SK-N-SH treated with all-trans-retinoic acid at 6 μM for 48 hours (cell line): ENCODE results near the gene PRSS33.

Experiments
- ARNTL ChIP-seq: fragments of 450-650 bp; formaldehyde crosslinking; IDR thresholded peaks from 2 replicates; pipeline ENCODE4 v1.5.0; 2020; ENCODE audit warnings: low read depth, mild to moderate bottlenecking, moderate library complexity, borderline replicate concordance
- BACH2 ChIP-seq: fragments of 250-450 bp; sonication (Bioruptor Pico); IDR thresholded peaks from 2 replicates; pipeline ENCODE4 v1.9.0; 2021; ENCODE audit warnings: mild to moderate bottlenecking, borderline replicate concordance
- CREB5 ChIP-seq: fragments of 250-450 bp; sonication (Bioruptor Pico); IDR thresholded peaks from 2 replicates; pipeline ENCODE4 v1.5.1; 2020; ENCODE audit warnings: low read depth, mild to moderate bottlenecking, moderate library complexity
- OSR1 ChIP-seq: fragments of 250-450 bp; sonication (Bioruptor Pico); IDR thresholded peaks from 2 replicates; pipeline ENCODE4 v1.8.0; 2022; ENCODE audit warnings: moderate library complexity, mild to moderate bottlenecking, inconsistent platforms
- PATZ1 ChIP-seq: fragments of 250-450 bp; sonication (Bioruptor Pico); IDR thresholded peaks from 2 replicates; pipeline ENCODE4 v1.8.0; 2020; ENCODE audit warnings: mild to moderate bottlenecking, moderate library complexity, borderline replicate concordance
- PPARA ChIP-seq: fragments of 250-450 bp; sonication (Bioruptor Pico); IDR thresholded peaks from 2 replicates; pipeline ENCODE4 v1.5.0; 2020; ENCODE audit warnings: mild to moderate bottlenecking, borderline replicate concordance
- RARB ChIP-seq: fragments of 250-450 bp; sonication (Bioruptor Pico); IDR thresholded peaks from 2 replicates; pipeline ENCODE4 v1.8.0; 2021; ENCODE audit warnings: mild to moderate bottlenecking, moderate library complexity
- TCF4 ChIP-seq: fragments of 250-450 bp; sonication (Bioruptor Pico); IDR thresholded peaks from 2 replicates; pipeline ENCODE4 v1.8.0; 2021; ENCODE audit warnings: mild to moderate bottlenecking, moderate library complexity, borderline replicate concordance
- ZFP3 ChIP-seq: fragments of 250-450 bp; sonication (Bioruptor Pico); IDR thresholded peaks from 2 replicates; pipeline ENCODE4 v1.5.0; 2020; ENCODE audit warnings: mild to moderate bottlenecking, moderate library complexity
- ZFP30 ChIP-seq: fragments of 450-650 bp; formaldehyde crosslinking; IDR thresholded peaks from 2 replicates; pipeline ENCODE4 v1.5.0; 2022; ENCODE audit warnings: mild to moderate bottlenecking, moderate library complexity
- ZNF70 ChIP-seq: fragments of 450-650 bp; formaldehyde crosslinking; IDR thresholded peaks from 2 replicates; pipeline ENCODE4 v1.5.0; 2020; ENCODE audit warnings: mild to moderate bottlenecking, moderate library complexity
- ZNF8 ChIP-seq: fragments of 450-650 bp; formaldehyde crosslinking; IDR thresholded peaks from 2 replicates; pipeline ENCODE4 v1.5.0; 2020; ENCODE audit warnings: mild to moderate bottlenecking, moderate library complexity

- TF ChIP-seq ZNF8 (CRISPR knock-in tag) (no peak), PATZ1 (CRISPR knock-in tag) (no peak), ARNTL (no peak), ZFP30 (CRISPR knock-in tag) (no peak), CREB5 (CRISPR knock-in tag) (no peak), ZFP3 (CRISPR knock-in tag) (no peak), PPARA (no peak), RARB (CRISPR knock-in tag) (no peak), TCF4 (CRISPR knock-in tag) (no peak), BACH2 (CRISPR knock-in tag) (no peak), ZNF70 (CRISPR knock-in tag) (no peak), OSR1 (no peak)
Observed at GRCh38 chr16:2739625-2740430, 47.5 kb downstream of the PRSS33 start.
